ENCODE data around the gene TFDP1.
"Not testable (repeated sequence)": the region's sequence is repeated elsewhere in the genome, so short reads cannot be mapped to it uniquely, and the experiment has no call there.

TFDP1 gene

GRCh38 chr13:113594066-113594821 lies 9.7 kb downstream of the TFDP1 start:
- H3K4me3 ChIP-seq (ENCODE audit: low read depth, low read length) = not testable (repeated sequence)

GRCh38 chr13:113595131-113595530 lies 10.6 kb downstream of the TFDP1 start:
- H3K4me3 ChIP-seq (ENCODE audit: low read depth, low read length) = no peak overlapping the region

GRCh38 chr13:113596321-113597200 lies 12.0 kb downstream of the TFDP1 start:
- no peak overlapping the region for H3K4me3 ChIP-seq (ENCODE audit: low read depth, low read length)

GRCh38 chr13:113597391-113598080 lies 13.0 kb downstream of the TFDP1 start:
- H3K4me3 ChIP-seq (ENCODE audit: low read depth, low read length) = no peak overlapping the region

- H3K4me3 ChIP-seq (ENCODE audit: low read depth, low read length) = no peak overlapping the region
These were observed 13.5 kb downstream of the TFDP1 start for GRCh38 chr13:113598081-113598410.

GRCh38 chr13:113598481-113598880 lies 13.9 kb downstream of the TFDP1 start:
- no peak overlapping the region for H3K4me3 ChIP-seq (ENCODE audit: low read depth, low read length)

GRCh38 chr13:113599391-113599790 lies 14.8 kb downstream of the TFDP1 start:
- no peak overlapping the region for H3K4me3 ChIP-seq (ENCODE audit: low read depth, low read length)

GRCh38 chr13:113601166-113602070 lies 16.9 kb downstream of the TFDP1 start:
- no peak overlapping the region for H3K4me3 ChIP-seq (ENCODE audit: low read depth, low read length)

GRCh38 chr13:113602291-113602988 lies 17.9 kb downstream of the TFDP1 start:
- H3K4me3 ChIP-seq (ENCODE audit: low read depth, low read length) = no peak overlapping the region

GRCh38 chr13:113603116-113603710 lies 18.7 kb downstream of the TFDP1 start:
- no peak overlapping the region for H3K4me3 ChIP-seq (ENCODE audit: low read depth, low read length)

GRCh38 chr13:113604186-113604585 lies 19.6 kb downstream of the TFDP1 start:
- H3K4me3 ChIP-seq (ENCODE audit: low read depth, low read length) = no peak overlapping the region

- no peak overlapping the region for H3K4me3 ChIP-seq (ENCODE audit: low read depth, low read length)
These were observed 20.9 kb downstream of the TFDP1 start for GRCh38 chr13:113605461-113605860.

- H3K4me3 ChIP-seq (ENCODE audit: low read depth, low read length) = no peak overlapping the region
These were observed 21.4 kb downstream of the TFDP1 start for GRCh38 chr13:113605866-113606438.

GRCh38 chr13:113607056-113607888 lies 22.7 kb downstream of the TFDP1 start:
- H3K4me3 ChIP-seq (ENCODE audit: low read depth, low read length) = no peak overlapping the region

GRCh38 chr13:113607889-113608635 lies 23.5 kb downstream of the TFDP1 start:
- no peak overlapping the region for H3K4me3 ChIP-seq (ENCODE audit: low read depth, low read length)

- H3K4me3 ChIP-seq (ENCODE audit: low read depth, low read length) = no peak overlapping the region
These were observed 24.5 kb downstream of the TFDP1 start for GRCh38 chr13:113608967-113609533.

- H3K4me3 ChIP-seq (ENCODE audit: low read depth, low read length) = no peak overlapping the region
These were observed 25.1 kb downstream of the TFDP1 start for GRCh38 chr13:113609616-113610015.

Measured in iPS-11a (cell line).